NCI-H524 (cell line): ENCODE measurements around the gene SUGCT.

Experiments used
- DNase-seq, 2 experiments: peaks; one replicate each; lab custom pipeline; 2025; lab: John Stamatoyannopoulos, UW

Gene SUGCT

GRCh38 chr7:40828686-40829600, 694.1 kb downstream of the SUGCT start:
- no peak for DNase-seq

GRCh38 chr7:40833191-40833887, 698.5 kb downstream of the SUGCT start:
- no peak for DNase-seq

GRCh38 chr7:40833888-40834234, 699.1 kb downstream of the SUGCT start:
- no peak for DNase-seq

- DNase-seq = no peak
Measured at GRCh38 chr7:40836218-40836617, 701.4 kb downstream of the SUGCT start.

- no peak for DNase-seq
Measured at GRCh38 chr7:40839881-40840280, 705.1 kb downstream of the SUGCT start.

- no peak for DNase-seq
Measured at GRCh38 chr7:40840990-40841389, 706.2 kb downstream of the SUGCT start.

GRCh38 chr7:40842641-40843040, 707.8 kb downstream of the SUGCT start:
- DNase-seq = no peak

- DNase-seq = peak in 1 of 2 experiments; percentile 8
Measured at GRCh38 chr7:40843338-40843985, 708.7 kb downstream of the SUGCT start.

- no peak for DNase-seq
Measured at GRCh38 chr7:40845943-40846342, 711.1 kb downstream of the SUGCT start.

- DNase-seq = no peak
Measured at GRCh38 chr7:40847921-40848320, 713.1 kb downstream of the SUGCT start.

GRCh38 chr7:40848541-40849221, 713.9 kb downstream of the SUGCT start:
- DNase-seq = no peak

- no peak for DNase-seq
Measured at GRCh38 chr7:40850017-40850416, 715.2 kb downstream of the SUGCT start.

- DNase-seq = no peak
Measured at GRCh38 chr7:40851001-40851400, 716.2 kb downstream of the SUGCT start.

- DNase-seq = no peak
Measured at GRCh38 chr7:40859076-40859475, 724.3 kb downstream of the SUGCT start.

- no peak for DNase-seq
Measured at GRCh38 chr7:40859965-40860543, 725.2 kb downstream of the SUGCT start.

- no peak for DNase-seq
Measured at GRCh38 chr7:40865441-40866233, 730.8 kb downstream of the SUGCT start.

GRCh38 chr7:40866601-40867000, 731.8 kb downstream of the SUGCT start:
- no peak for DNase-seq

GRCh38 chr7:40870108-40870507, 735.3 kb downstream of the SUGCT start:
- no peak for DNase-seq

GRCh38 chr7:40873248-40873647, 738.4 kb downstream of the SUGCT start:
- DNase-seq = no peak

- peak; percentile 71 to 83 for DNase-seq
Measured at GRCh38 chr7:40874756-40875155, 740.0 kb downstream of the SUGCT start.

GRCh38 chr7:40876601-40877000, 741.8 kb downstream of the SUGCT start:
- no peak for DNase-seq
